ENCODE measurements around the gene MEG3.

MEG3 gene

GRCh38 chr14:100900837-100901390 lies 75.0 kb downstream of the MEG3 start:
- TF ChIP-seq CTCF (IDR thresholded peaks at IDR 0.05; ENCODE audit: low read depth, low read length, missing control alignments): peak; percentile 12
- H3K4me3 ChIP-seq (ENCODE audit: low read depth, low read length): no peak overlapping the region
- DNase-seq (ENCODE audit: low read depth): no peak

- TF ChIP-seq CTCF (IDR thresholded peaks at IDR 0.05; ENCODE audit: low read depth, low read length, missing control alignments): no peak
- DNase-seq (ENCODE audit: low read depth): no peak
- no peak overlapping the region for H3K4me3 ChIP-seq (ENCODE audit: low read depth, low read length)
Measured at GRCh38 chr14:100901391-100902183, 75.7 kb downstream of the MEG3 start.

GRCh38 chr14:100902295-100903133 lies 76.6 kb downstream of the MEG3 start:
- no peak for DNase-seq (ENCODE audit: low read depth)
- no peak overlapping the region for H3K4me3 ChIP-seq (ENCODE audit: low read depth, low read length)
- peak; percentile 13 for TF ChIP-seq CTCF (IDR thresholded peaks at IDR 0.05; ENCODE audit: low read depth, low read length, missing control alignments)

GRCh38 chr14:100903134-100903468 lies 77.2 kb downstream of the MEG3 start:
- no peak overlapping the region for H3K4me3 ChIP-seq (ENCODE audit: low read depth, low read length)
- DNase-seq (ENCODE audit: low read depth): no peak
- TF ChIP-seq CTCF (IDR thresholded peaks at IDR 0.05; ENCODE audit: low read depth, low read length, missing control alignments): no peak

GRCh38 chr14:100903672-100904185 lies 77.8 kb downstream of the MEG3 start, which contains the start of gene RTL1:
TSS of gene RTL1 (minus strand) at chr14:100903722. CDS start at chr14:100884788, 18,934 bp downstream.
- no peak for DNase-seq (ENCODE audit: low read depth)
- H3K4me3 ChIP-seq (ENCODE audit: low read depth, low read length): no peak within 1 kb of the TSS
- no peak for TF ChIP-seq CTCF (IDR thresholded peaks at IDR 0.05; ENCODE audit: low read depth, low read length, missing control alignments)

GRCh38 chr14:100904307-100905087 lies 78.6 kb downstream of the MEG3 start:
- H3K4me3 ChIP-seq (ENCODE audit: low read depth, low read length): no peak overlapping the region
- no peak for TF ChIP-seq CTCF (IDR thresholded peaks at IDR 0.05; ENCODE audit: low read depth, low read length, missing control alignments)
- DNase-seq (ENCODE audit: low read depth): no peak
